B cell (primary cell): ENCODE measurements around the gene HSD17B4.

Experiments used
- EZH2 ChIP-seq: IDR thresholded peaks from 2 replicates; pipeline ENCODE4 v1.6.1; 2012; ENCODE audit warnings: borderline replicate concordance, low read depth, mild to moderate bottlenecking, moderate library complexity, low read length; ENCODE audit not compliant: insufficient read depth, poor library complexity, severe bottlenecking
- TF ChIP-seq, protein P1 (sequence below): fragments of 200-600 bp; IDR thresholded peaks from one replicate; pipeline ENCODE4 v1.8.0; 2022; ENCODE audit warnings: antibody characterized with exemption, mild to moderate bottlenecking

DNA sequence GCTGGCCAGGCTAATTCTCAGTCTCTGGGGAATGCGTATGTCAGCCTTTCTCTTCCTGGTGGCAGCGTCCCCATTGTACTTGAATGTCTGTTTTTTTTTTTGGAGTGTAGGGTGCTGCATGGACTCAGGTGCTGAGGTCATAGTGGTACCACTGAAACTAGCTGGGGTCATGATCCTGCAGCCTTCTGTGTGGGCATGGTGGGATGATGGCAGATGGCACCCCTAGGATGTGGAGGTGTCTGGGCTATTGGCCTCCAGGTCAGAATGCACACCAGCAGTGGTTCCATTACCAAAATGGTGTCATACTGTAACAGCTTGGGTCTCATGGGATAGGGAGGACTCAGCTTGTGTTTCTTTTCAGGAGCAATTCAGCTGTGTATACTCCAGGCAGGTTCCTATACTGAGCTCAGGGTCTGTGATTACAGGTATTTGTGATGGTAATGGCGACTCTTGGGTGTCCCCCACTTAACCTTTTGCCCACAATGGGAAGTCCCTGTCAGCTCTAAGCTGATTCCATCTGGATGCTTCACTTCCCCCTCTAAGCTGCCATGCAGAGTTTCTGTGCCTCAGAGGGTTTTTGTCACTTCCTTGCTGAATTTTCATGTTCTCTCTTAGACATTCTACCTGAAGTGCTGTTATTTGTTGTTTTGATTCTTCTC, 17.9 kb downstream of the HSD17B4 start:
- TF ChIP-seq, protein P1, sequence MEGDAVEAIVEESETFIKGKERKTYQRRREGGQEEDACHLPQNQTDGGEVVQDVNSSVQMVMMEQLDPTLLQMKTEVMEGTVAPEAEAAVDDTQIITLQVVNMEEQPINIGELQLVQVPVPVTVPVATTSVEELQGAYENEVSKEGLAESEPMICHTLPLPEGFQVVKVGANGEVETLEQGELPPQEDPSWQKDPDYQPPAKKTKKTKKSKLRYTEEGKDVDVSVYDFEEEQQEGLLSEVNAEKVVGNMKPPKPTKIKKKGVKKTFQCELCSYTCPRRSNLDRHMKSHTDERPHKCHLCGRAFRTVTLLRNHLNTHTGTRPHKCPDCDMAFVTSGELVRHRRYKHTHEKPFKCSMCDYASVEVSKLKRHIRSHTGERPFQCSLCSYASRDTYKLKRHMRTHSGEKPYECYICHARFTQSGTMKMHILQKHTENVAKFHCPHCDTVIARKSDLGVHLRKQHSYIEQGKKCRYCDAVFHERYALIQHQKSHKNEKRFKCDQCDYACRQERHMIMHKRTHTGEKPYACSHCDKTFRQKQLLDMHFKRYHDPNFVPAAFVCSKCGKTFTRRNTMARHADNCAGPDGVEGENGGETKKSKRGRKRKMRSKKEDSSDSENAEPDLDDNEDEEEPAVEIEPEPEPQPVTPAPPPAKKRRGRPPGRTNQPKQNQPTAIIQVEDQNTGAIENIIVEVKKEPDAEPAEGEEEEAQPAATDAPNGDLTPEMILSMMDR = no peak
- no peak for TF ChIP-seq EZH2
